Thyroid gland (tissue), 4 donors: ENCODE data around the gene GALNT18. TPM values are rescaled to one million over a fixed set of nuclear protein-coding genes. Genes with fewer than 3 reads are reported as not detected.

Source experiments
- DNase-seq, 2 donors: peaks; one replicate each; pipeline ENCODE4 v3.0.0-alpha.2; 2019
- H3K27ac ChIP-seq, 3 donors: fragments of 200-600 bp; sonication (generic); 1 replicate in 2 of 3; 2 replicates in 1 of 3; pipeline ENCODE4 v1.5.1; 2016 to 2019; ENCODE audit warnings: mild to moderate bottlenecking in 1 of 3, moderate library complexity in 1 of 3
- H3K27me3 ChIP-seq: fragments of 200-600 bp; sonication (generic); one replicate; pipeline ENCODE4 v1.5.1; 2019
- H3K36me3 ChIP-seq, 2 donors: fragments of 200-600 bp; sonication (generic); one replicate each; pipeline ENCODE4 v1.5.1; 2016 to 2019
- H3K4me1 ChIP-seq, 2 donors: fragments of 200-600 bp; sonication (generic); one replicate each; pipeline ENCODE4 v1.5.1; 2017 to 2019
- H3K4me3 ChIP-seq, 3 donors: fragments of 200-600 bp; sonication (generic); replicated peaks in 1 of 3; 1 replicate in 2 of 3; 2 replicates in 1 of 3; pipeline ENCODE4 v1.5.1; 2016; ENCODE audit warnings: mild to moderate bottlenecking in 1 of 3
- H3K9me3 ChIP-seq: fragments of 200-600 bp; sonication (generic); one replicate; pipeline ENCODE4 v1.5.1; 2017
- CTCF ChIP-seq, 6 experiments: fragments of 200-600 bp in 3 of 6; fragments of 450-650 bp in 3 of 6; sonication (generic) in 3 of 6; IDR thresholded peaks; one replicate each; pipeline ENCODE4 v1.5.1; 2016 to 2019; ENCODE audit warnings: antibody characterized with exemption in 6 of 6, mild to moderate bottlenecking in 2 of 6, inconsistent platforms in 1 of 6, moderate library complexity in 1 of 6
- POLR2A ChIP-seq, 2 donors: fragments of 450-650 bp; IDR thresholded peaks; one replicate each; pipeline ENCODE4 v1.6.1; 2017; ENCODE audit warnings: antibody characterized with exemption in 2 of 2, mild to moderate bottlenecking in 2 of 2, moderate library complexity in 1 of 2
- WGBS, 2 donors: methylation state at CpG; one replicate each; pipeline ENCODE4 v1.1.5; 2017; 5-methylcytosine and 5-hydroxymethylcytosine counted together
- intact Hi-C: fragments of 100-400 bp; cut with DNase I; formaldehyde crosslinking; loops from one replicate; pipeline ENCODE4 v1.15.1; 2023
- total RNA-seq, 4 donors: library from RNA; depleted of rRNA; stranded (reverse); fragments of >200 nt; gene quantifications; one replicate each; pipeline ENCODE4 v1.2.3, GENCODE V29; 2016

Gene GALNT18
- total RNA-seq, 4 donors from 2014 or later = 60.7 to 93.8 (median 87.5) TPM

DNA sequence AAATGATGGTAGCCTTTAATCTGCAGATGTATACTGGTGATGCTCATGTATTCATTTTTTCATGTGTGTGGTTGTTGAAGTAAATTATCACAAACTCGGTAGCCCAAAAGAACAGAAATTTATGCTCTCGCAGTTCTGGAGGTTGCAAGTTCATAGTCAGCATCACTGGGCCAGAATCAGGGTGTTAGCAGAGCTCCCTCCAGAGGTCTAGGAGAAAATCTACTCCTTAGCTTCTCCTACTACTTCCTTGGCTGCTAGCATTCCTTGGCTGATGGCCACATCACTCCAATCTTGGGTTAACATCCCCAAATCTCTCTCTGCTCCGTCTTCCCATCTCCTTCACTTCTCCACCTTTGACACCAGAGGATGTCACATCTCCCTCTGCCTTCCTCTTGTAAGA lies 45.3 kb upstream of the GALNT18 start:
- Histone ChIP-seq H3K27ac (no peak overlapping the region), H3K27me3 (no peaks in the 10 kb centered on the region), H3K4me1 (peaks cover 0 to 5% of the 10 kb centered on the region in 2 donors), H3K36me3 (no peaks in the 10 kb centered on the region), H3K4me3 (no peak overlapping the region), H3K9me3 (no peaks in the 10 kb centered on the region)
- 94% methylated on average over 3 of the region's 3 CpGs for WGBS, 2 donors
- TF ChIP-seq POLR2A (IDR thresholded peaks at IDR 0.05) (no peak), CTCF (IDR thresholded peaks at IDR 0.05) (no peak)
- intact Hi-C loops = no loop called here
- DNase-seq = no peak

DNA sequence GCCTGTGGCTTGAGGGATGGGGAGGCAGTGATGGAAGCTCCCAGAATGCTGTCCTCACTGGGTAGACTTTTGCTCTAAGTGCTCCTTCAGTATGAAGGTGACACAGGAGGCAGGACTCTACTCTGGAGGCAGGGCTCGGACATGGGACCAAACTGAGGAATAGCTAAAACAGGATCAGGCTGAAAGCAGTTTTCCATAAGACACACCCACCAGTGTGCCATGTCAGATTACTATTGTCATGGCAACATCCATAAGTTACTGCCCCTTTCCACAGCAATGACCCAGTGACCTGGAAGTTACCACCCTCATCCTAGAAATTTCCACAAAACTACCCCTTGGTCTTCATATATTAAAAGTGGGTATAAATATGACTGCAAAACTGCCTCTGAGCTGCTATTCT lies 43.6 kb upstream of the GALNT18 start:
- H3K27ac ChIP-seq = no peak overlapping the region
- DNase-seq = no peak
- H3K36me3 ChIP-seq = no peaks in the 10 kb centered on the region
- H3K4me3 ChIP-seq = no peak overlapping the region
- 92 to 93% methylated on average over 1 of the region's 1 CpG for WGBS, 2 donors
- TF ChIP-seq CTCF (IDR thresholded peaks at IDR 0.05) (no peak), POLR2A (IDR thresholded peaks at IDR 0.05) (no peak)
- peaks cover 0 to 3% of the 10 kb centered on the region in 2 donors for H3K4me1 ChIP-seq
- H3K27me3 ChIP-seq = no peaks in the 10 kb centered on the region
- H3K9me3 ChIP-seq = no peaks in the 10 kb centered on the region
- intact Hi-C loops = no loop called here

DNA sequence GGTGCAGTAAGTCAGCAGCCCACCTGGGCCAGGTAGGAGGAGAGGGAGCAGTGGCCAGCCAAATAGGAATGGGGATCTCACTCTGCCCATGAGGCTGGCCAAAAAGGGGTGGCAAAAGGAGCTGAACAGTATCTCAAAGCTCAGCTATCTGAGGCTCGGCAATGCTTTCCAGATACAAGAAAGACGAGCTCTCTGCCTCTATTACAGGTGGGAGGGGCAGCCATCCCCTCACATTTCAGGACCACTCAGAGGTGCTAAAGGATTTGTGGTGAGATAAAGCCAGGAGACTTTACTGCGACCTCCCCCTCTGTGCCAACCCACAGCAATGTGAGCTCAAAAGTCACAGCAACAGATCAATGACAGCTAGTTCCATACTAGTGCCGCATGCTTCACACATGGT lies 42.1 kb upstream of the GALNT18 start:
- TF ChIP-seq POLR2A (IDR thresholded peaks at IDR 0.05) (no peak), CTCF (IDR thresholded peaks at IDR 0.05) (no peak)
- Histone ChIP-seq H3K27ac (no peak overlapping the region), H3K9me3 (no peaks in the 10 kb centered on the region), H3K4me1 (peaks cover 0 to 6% of the 10 kb centered on the region in 2 donors), H3K27me3 (no peaks in the 10 kb centered on the region), H3K36me3 (no peaks in the 10 kb centered on the region), H3K4me3 (no peak overlapping the region)
- intact Hi-C loops = no loop called here
- DNase-seq = no peak
- WGBS, 2 donors = 85 to 87% methylated on average over 4 of the region's 4 CpGs

- WGBS, 2 donors = 95 to 96% methylated on average over 2 of the region's 2 CpGs
- H3K4me1 ChIP-seq = peaks cover 2 to 8% of the 10 kb centered on the region in 2 donors
- DNase-seq = no peak
- H3K27ac ChIP-seq = no peak overlapping the region
- no peaks in the 10 kb centered on the region for H3K9me3 ChIP-seq
- no peaks in the 10 kb centered on the region for H3K27me3 ChIP-seq
- intact Hi-C loops = no loop called here
- no peak overlapping the region for H3K4me3 ChIP-seq
- no peaks in the 10 kb centered on the region for H3K36me3 ChIP-seq
- TF ChIP-seq CTCF (IDR thresholded peaks at IDR 0.05) (no peak), POLR2A (IDR thresholded peaks at IDR 0.05) (no peak)
These were observed 40.8 kb upstream of the GALNT18 start for GRCh38 chr11:11662578-11662977.

GRCh38 chr11:11661326-11662040 lies 39.7 kb upstream of the GALNT18 start:
- Histone ChIP-seq H3K27ac (no peak overlapping the region), H3K4me1 (peaks cover 10 to 17% of the 10 kb centered on the region in 2 donors), H3K4me3 (no peak overlapping the region), H3K9me3 (no peaks in the 10 kb centered on the region), H3K36me3 (no peaks in the 10 kb centered on the region), H3K27me3 (no peaks in the 10 kb centered on the region)
- intact Hi-C loops = no loop called here
- 80 to 95% methylated on average over 5 to 9 of the region's 9 CpGs for WGBS, 2 donors
- TF ChIP-seq CTCF (IDR thresholded peaks at IDR 0.05) = no peak
- TF ChIP-seq POLR2A (IDR thresholded peaks at IDR 0.05) = no peak
- no peak for DNase-seq
